ENCODE data around the gene DAB2IP. TPM values are rescaled to one million over a fixed set of nuclear protein-coding genes. Genes with fewer than 3 reads are reported as not detected.

Gene DAB2IP
- total and polyA plus RNA-seq, 4 donors, result 16.6 to 58.9 (median 40.3) TPM

GRCh38 chr9:121820286-121821005 lies 169.0 kb downstream of the DAB2IP start:
- Histone ChIP-seq H3K4me3 (ENCODE audit: low read depth, low read length) (no peak overlapping the region), H3K4me1 (ENCODE audit: control insufficient read depth, insufficient read depth, low read length) (peaks cover 51% of the 10 kb centered on the region), H3K27ac (ENCODE audit: low read depth, low read length) (no peak overlapping the region), H3K9me3 (ENCODE audit: control insufficient read depth, insufficient read depth, low read length) (no peaks in the 10 kb centered on the region), H3K36me3 (ENCODE audit: control insufficient read depth, insufficient read depth, low read length) (peaks cover 9% of the 10 kb centered on the region), H3K27me3 (ENCODE audit: control insufficient read depth, insufficient read depth, low read length) (no peaks in the 10 kb centered on the region)
- 81% methylated on average over 11 of the region's 11 CpGs for WGBS (ENCODE audit: insufficient coverage)
- DNase-seq (ENCODE audit: low read depth in 4 of 6, low spot score in 6 of 6), result no peak

DNA sequence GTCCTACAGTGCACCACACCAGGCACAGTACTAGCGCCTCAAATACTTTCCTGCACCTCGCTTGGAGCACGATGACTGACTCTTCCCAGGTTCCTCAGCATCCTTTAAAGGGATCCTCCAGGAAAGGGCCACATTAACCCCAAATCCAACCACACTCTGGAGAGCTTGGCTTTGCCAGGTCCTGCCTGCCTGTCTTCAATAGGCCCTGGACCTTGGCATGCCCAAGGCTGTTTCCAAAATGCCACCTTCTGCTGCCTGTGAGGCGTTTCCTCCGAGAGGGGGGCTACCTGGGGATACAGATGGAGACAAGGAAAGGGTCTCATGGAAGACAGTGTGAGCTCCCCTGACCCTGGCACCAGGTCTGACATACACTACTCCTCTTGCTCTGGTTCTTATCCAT lies 169.9 kb downstream of the DAB2IP start:
- peaks cover 9% of the 10 kb centered on the region for H3K36me3 ChIP-seq (ENCODE audit: control insufficient read depth, insufficient read depth, low read length)
- H3K27me3 ChIP-seq (ENCODE audit: control insufficient read depth, insufficient read depth, low read length), result no peaks in the 10 kb centered on the region
- peaks cover 43% of the 10 kb centered on the region for H3K4me1 ChIP-seq (ENCODE audit: control insufficient read depth, insufficient read depth, low read length)
- DNase-seq (ENCODE audit: low read depth in 4 of 6, low spot score in 6 of 6), result no peak
- no peak overlapping the region for H3K4me3 ChIP-seq (ENCODE audit: low read depth, low read length)
- no peak overlapping the region for H3K27ac ChIP-seq (ENCODE audit: low read depth, low read length)
- WGBS (ENCODE audit: insufficient coverage), result 95% methylated on average over 5 of the region's 5 CpGs
- H3K9me3 ChIP-seq (ENCODE audit: control insufficient read depth, insufficient read depth, low read length), result no peaks in the 10 kb centered on the region

DNA sequence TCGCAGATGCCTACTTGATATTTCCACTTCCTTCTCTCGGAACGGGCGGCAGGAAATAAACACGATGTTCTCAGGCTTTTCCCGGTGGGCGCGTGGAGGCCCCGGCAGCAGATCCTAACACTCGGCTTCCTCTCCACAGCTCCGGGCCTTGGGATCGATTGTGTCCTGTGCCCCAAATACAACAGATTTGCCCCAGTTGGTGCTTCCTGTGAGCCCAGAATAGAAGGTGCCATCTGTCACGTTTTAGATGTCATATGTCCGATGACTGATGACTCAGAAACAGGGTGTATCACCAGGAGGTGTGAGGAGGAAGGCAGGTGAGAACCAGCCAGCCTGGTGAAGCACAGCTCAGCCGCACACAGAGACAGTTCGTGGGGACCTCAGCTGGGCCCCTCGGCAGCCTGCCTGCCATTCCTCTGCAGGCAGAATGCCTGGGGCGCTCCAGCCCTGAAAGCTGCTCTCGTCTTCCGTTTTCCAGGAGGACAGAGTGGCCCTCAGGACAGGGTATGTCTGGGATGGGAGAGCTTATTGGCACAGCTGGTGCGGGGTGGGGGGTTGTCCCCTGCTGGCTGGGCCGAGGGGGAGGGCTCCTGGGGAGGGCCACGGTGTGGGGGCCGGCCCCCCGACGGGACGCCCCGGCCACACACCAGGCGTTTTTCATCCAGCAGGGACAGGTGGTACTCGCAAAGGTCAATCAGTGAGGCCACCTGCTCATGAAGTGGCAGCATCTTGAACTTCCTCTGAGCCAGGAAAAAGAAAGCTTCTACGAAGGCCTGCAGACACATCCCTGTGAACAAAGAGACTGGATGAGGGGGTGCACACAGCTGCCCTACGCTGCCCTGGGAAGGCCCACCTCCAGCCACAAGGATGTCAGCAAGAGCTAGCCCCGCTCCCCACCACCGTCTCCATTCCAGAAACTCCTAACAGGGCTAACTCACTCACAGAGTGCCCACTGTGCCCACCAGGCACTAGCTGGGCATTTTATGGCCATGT lies 171.0 kb downstream of the DAB2IP start:
- Histone ChIP-seq H3K36me3 (ENCODE audit: control insufficient read depth, insufficient read depth, low read length) (peaks cover 9% of the 10 kb centered on the region), H3K27me3 (ENCODE audit: control insufficient read depth, insufficient read depth, low read length) (no peaks in the 10 kb centered on the region), H3K4me1 (ENCODE audit: control insufficient read depth, insufficient read depth, low read length) (peaks cover 43% of the 10 kb centered on the region), H3K4me3 (ENCODE audit: low read depth, low read length) (no peak overlapping the region), H3K9me3 (ENCODE audit: control insufficient read depth, insufficient read depth, low read length) (no peaks in the 10 kb centered on the region), H3K27ac (ENCODE audit: low read depth, low read length) (no peak overlapping the region)
- 65% methylated on average over 30 of the region's 34 CpGs for WGBS (ENCODE audit: insufficient coverage)
- DNase-seq (ENCODE audit: low read depth in 4 of 6, low spot score in 6 of 6), result no peak

GRCh38 chr9:121823451-121824169 lies 172.2 kb downstream of the DAB2IP start:
- Histone ChIP-seq H3K4me1 (ENCODE audit: control insufficient read depth, insufficient read depth, low read length) (peaks cover 37% of the 10 kb centered on the region), H3K9me3 (ENCODE audit: control insufficient read depth, insufficient read depth, low read length) (no peaks in the 10 kb centered on the region), H3K4me3 (ENCODE audit: low read depth, low read length) (no peak overlapping the region), H3K27ac (ENCODE audit: low read depth, low read length) (no peak overlapping the region), H3K27me3 (ENCODE audit: control insufficient read depth, insufficient read depth, low read length) (no peaks in the 10 kb centered on the region), H3K36me3 (ENCODE audit: control insufficient read depth, insufficient read depth, low read length) (peaks cover 9% of the 10 kb centered on the region)
- no peak for DNase-seq (ENCODE audit: low read depth in 4 of 6, low spot score in 6 of 6)
- WGBS (ENCODE audit: insufficient coverage), result 91% methylated on average over 6 of the region's 13 CpGs

GRCh38 chr9:121824651-121825030 lies 173.2 kb downstream of the DAB2IP start:
- Histone ChIP-seq H3K36me3 (ENCODE audit: control insufficient read depth, insufficient read depth, low read length) (peaks cover 9% of the 10 kb centered on the region), H3K27ac (ENCODE audit: low read depth, low read length) (no peak overlapping the region), H3K4me3 (ENCODE audit: low read depth, low read length) (no peak overlapping the region), H3K9me3 (ENCODE audit: control insufficient read depth, insufficient read depth, low read length) (no peaks in the 10 kb centered on the region), H3K4me1 (ENCODE audit: control insufficient read depth, insufficient read depth, low read length) (peaks cover 27% of the 10 kb centered on the region), H3K27me3 (ENCODE audit: control insufficient read depth, insufficient read depth, low read length) (no peaks in the 10 kb centered on the region)
- 94% methylated on average over 3 of the region's 4 CpGs for WGBS (ENCODE audit: insufficient coverage)
- no peak for DNase-seq (ENCODE audit: low read depth in 4 of 6, low spot score in 6 of 6)

DNA sequence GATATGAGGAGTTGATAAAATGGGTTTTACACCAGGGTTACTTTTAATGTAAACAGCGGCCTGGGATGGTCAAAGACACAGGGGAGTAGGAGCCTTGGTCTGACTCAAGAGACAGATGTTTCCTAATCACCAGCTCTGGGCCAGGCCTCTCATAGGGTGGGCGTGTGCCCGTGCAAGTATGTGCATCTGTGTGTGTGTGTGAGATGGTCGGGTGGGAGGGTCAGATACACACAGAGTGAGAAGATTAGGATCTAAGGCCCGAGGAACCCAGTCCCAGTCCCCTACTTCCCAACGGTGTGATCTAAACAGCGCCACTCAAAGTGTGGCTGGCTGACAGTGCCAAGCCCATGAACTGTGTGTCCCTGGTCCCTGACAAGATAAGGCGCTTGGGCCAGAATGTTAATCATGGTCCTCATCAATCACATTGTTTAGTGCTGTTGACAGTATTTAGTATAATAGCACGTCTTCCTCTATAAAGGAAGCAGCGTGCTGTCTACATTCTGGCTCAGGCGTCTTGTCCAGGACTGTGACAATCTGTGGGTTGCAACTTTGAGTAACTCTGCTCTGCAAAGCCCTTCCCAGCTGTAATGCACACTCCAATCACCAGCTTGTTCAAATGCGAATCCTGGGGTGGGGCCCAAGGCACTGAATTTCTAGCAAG lies 173.7 kb downstream of the DAB2IP start:
- H3K27me3 ChIP-seq (ENCODE audit: control insufficient read depth, insufficient read depth, low read length), result no peaks in the 10 kb centered on the region
- no peak overlapping the region for H3K4me3 ChIP-seq (ENCODE audit: low read depth, low read length)
- H3K27ac ChIP-seq (ENCODE audit: low read depth, low read length), result no peak overlapping the region
- WGBS (ENCODE audit: insufficient coverage), result 72% methylated on average over 6 of the region's 12 CpGs
- DNase-seq (ENCODE audit: low read depth in 4 of 6, low spot score in 6 of 6), result no peak
- H3K4me1 ChIP-seq (ENCODE audit: control insufficient read depth, insufficient read depth, low read length), result peaks cover 22% of the 10 kb centered on the region
- H3K36me3 ChIP-seq (ENCODE audit: control insufficient read depth, insufficient read depth, low read length), result peaks cover 9% of the 10 kb centered on the region
- no peaks in the 10 kb centered on the region for H3K9me3 ChIP-seq (ENCODE audit: control insufficient read depth, insufficient read depth, low read length)

DNA sequence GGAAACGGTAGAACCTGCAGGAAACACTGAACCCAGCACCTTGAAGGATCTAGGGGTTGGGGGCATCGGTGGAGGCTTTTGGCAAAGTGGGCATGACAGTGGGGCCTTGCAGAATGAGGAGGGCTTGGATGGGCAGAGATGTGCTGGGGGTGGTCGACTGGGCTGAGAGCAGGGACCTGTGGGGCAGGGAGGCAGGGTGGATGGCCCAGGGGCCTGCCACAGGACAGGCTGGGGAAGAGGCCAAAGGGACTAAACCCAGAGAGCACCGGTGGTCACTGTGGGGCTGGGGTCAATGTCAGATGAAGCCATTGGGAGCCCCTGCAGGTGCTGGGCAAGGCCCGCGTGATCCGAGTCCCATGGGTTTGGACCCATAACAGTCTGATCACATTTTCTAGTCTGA lies 175.3 kb downstream of the DAB2IP start:
- Histone ChIP-seq H3K36me3 (ENCODE audit: control insufficient read depth, insufficient read depth, low read length) (peaks cover 9% of the 10 kb centered on the region), H3K4me3 (ENCODE audit: low read depth, low read length) (no peak overlapping the region), H3K27ac (ENCODE audit: low read depth, low read length) (no peak overlapping the region), H3K27me3 (ENCODE audit: control insufficient read depth, insufficient read depth, low read length) (no peaks in the 10 kb centered on the region), H3K4me1 (ENCODE audit: control insufficient read depth, insufficient read depth, low read length) (peaks cover 15% of the 10 kb centered on the region), H3K9me3 (ENCODE audit: control insufficient read depth, insufficient read depth, low read length) (no peaks in the 10 kb centered on the region)
- 97% methylated on average over 4 of the region's 7 CpGs for WGBS (ENCODE audit: insufficient coverage)
- DNase-seq (ENCODE audit: low read depth in 4 of 6, low spot score in 6 of 6), result no peak

DNA sequence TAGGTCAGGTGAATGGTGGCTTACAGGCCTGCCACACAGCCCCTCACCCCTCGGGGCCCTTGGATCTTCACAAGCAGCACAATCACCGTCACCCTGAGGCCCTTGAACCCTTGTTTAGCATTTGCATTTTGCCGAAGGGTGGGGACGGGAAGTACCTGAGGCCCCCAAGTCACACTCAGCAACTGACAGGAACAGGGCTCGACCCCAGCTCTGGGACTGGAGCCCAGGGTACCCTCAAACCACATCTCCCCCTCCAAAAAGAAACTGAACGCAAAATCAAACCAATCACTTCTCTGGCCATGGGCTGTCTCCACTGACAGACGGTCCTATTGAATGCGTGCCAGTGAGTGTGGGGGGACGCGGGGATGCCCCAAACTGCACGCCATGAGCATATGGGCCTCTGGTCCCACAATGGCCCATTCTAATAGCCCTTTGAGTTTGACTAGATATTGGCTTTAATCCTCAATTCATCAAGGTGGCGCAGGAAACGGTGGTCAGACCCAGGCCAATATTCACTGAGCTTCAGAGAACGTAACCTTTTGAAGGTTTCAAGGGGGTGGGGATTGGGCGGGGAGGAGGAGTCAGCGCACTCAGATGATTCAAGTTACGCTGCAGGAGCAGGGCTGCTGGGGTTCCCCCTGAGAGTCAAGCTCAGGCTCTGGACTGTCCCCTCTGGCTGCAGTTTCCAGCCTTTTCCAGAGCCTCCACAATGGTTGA lies 176.0 kb downstream of the DAB2IP start:
- Histone ChIP-seq H3K36me3 (ENCODE audit: control insufficient read depth, insufficient read depth, low read length) (peaks cover 4% of the 10 kb centered on the region), H3K4me1 (ENCODE audit: control insufficient read depth, insufficient read depth, low read length) (peaks cover 10% of the 10 kb centered on the region), H3K4me3 (ENCODE audit: low read depth, low read length) (no peak overlapping the region), H3K27ac (ENCODE audit: low read depth, low read length) (no peak overlapping the region), H3K9me3 (ENCODE audit: control insufficient read depth, insufficient read depth, low read length) (no peaks in the 10 kb centered on the region), H3K27me3 (ENCODE audit: control insufficient read depth, insufficient read depth, low read length) (no peaks in the 10 kb centered on the region)
- DNase-seq (ENCODE audit: low read depth in 4 of 6, low spot score in 6 of 6), result no peak
- 70% methylated on average over 10 of the region's 17 CpGs for WGBS (ENCODE audit: insufficient coverage)
